NCI-H82 treated with DMSO at 0.1 percent for 48 hours (cell line): ENCODE results near the gene SOX18.
"Not testable (repeated sequence)": the region's sequence is repeated elsewhere in the genome, so short reads cannot be mapped to it uniquely, and the experiment has no call there.

Experiments used
- DNase-seq: peaks from one replicate; lab custom pipeline; 2025; ENCODE audit not compliant: unreplicated experiment; lab: John Stamatoyannopoulos, UW

The SOX18 gene

GRCh38 chr20:64025101-64025825, 24.2 kb downstream of the SOX18 start:
- DNase-seq = no peak

GRCh38 chr20:64024141-64024990, 25.1 kb downstream of the SOX18 start:
- DNase-seq = no peak

GRCh38 chr20:64023361-64024140, 25.9 kb downstream of the SOX18 start:
- no peak for DNase-seq

GRCh38 chr20:64022671-64023360, 26.6 kb downstream of the SOX18 start:
- no peak for DNase-seq

GRCh38 chr20:64021124-64021975, 28.1 kb downstream of the SOX18 start:
- DNase-seq = no peak

- DNase-seq = no peak
These were observed 33.8 kb downstream of the SOX18 start for GRCh38 chr20:64015635-64016034.

GRCh38 chr20:64012385-64013154, 36.9 kb downstream of the SOX18 start:
- DNase-seq = not testable (repeated sequence)

GRCh38 chr20:64011366-64011779, 38.1 kb downstream of the SOX18 start:
- DNase-seq = no peak

GRCh38 chr20:64010711-64011237, 38.7 kb downstream of the SOX18 start:
- DNase-seq = no peak

- no peak for DNase-seq
These were observed 39.5 kb downstream of the SOX18 start for GRCh38 chr20:64009811-64010387.

- DNase-seq = no peak
These were observed 42.5 kb downstream of the SOX18 start for GRCh38 chr20:64006902-64007301.

GRCh38 chr20:64006490-64006889, 42.9 kb downstream of the SOX18 start:
- DNase-seq = no peak

GRCh38 chr20:64005394-64005793, 44.0 kb downstream of the SOX18 start:
- no peak for DNase-seq

GRCh38 chr20:64003960-64004725, 45.3 kb downstream of the SOX18 start:
- no peak for DNase-seq

GRCh38 chr20:64001607-64002011, 47.8 kb downstream of the SOX18 start:
- DNase-seq = no peak

GRCh38 chr20:64000906-64001305, 48.5 kb downstream of the SOX18 start:
- no peak for DNase-seq
